Measurements from ENCODE around the gene LTB4R2. TPM values are rescaled to one million over a fixed set of nuclear protein-coding genes. Genes with fewer than 3 reads are reported as not detected.

Gene LTB4R2
- polyA plus RNA-seq, 2 of the 4 experiments (the other 2 are of a cell fraction): 5.8 to 8.6 TPM

DNA sequence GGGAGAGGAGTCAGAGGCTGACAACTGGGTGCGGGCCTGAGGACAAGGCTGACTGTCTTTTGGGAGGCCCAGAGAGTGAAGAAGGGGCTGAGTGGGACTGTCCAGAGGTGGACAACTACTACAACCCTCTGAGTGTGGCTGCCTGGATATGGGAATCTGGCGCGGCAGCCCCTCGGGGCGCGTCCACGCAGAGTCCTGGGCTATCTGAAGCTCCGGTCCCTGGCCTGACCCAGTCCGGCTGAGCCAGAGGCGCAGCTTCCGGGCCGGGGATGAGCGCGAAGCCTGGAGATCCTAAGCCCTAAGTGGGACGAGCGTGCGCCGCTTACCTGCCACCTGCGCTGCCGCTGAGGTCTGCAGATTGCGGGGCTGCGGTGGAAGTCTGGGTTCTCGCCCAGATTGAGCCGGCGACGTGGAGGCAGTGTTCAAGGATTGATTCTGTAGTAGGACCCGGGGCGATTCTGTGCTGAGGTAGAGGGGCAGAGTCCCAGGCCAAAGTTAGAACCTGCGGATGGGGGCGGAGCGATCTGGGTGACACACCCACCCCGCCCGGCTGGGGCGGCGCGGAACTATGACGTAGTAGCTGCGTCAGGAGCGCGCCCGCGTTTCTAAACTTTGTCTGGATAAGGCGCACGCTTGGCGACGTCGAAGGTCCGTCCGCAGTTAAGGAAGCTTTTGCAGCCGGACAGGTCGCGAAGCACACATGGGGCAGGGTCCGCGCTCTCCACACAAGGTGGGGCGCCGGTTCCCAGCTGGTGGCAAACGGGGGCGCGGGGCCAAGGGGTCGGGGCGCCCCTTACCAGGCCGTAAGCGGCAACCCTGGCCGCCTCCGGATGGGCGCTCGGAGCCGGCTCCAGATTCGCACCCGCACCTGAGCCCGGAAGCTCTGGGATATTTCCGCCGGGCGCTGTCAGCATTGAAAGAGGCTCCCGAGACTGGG, 10.4 kb upstream of the LTB4R2 start, which contains the start of the genes DHRS1 and NOP9 (continued):
- TF ChIP-seq NPAS2 (CRISPR knock-in tag; IDR thresholded peaks at IDR 0.05; ENCODE audit: borderline replicate concordance): no peak
- TF ChIP-seq, protein P1, sequence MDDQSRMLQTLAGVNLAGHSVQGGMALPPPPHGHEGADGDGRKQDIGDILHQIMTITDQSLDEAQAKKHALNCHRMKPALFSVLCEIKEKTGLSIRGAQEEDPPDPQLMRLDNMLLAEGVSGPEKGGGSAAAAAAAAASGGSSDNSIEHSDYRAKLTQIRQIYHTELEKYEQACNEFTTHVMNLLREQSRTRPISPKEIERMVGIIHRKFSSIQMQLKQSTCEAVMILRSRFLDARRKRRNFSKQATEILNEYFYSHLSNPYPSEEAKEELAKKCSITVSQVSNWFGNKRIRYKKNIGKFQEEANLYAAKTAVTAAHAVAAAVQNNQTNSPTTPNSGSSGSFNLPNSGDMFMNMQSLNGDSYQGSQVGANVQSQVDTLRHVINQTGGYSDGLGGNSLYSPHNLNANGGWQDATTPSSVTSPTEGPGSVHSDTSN (IDR thresholded peaks at IDR 0.05): no peak; the same call in 1 of the 2 replicates
- TF ChIP-seq POLR2A (IDR thresholded peaks at IDR 0.05; ENCODE audit: low read length): peak; percentile 61
- no peak for TF ChIP-seq RCOR1 (IDR thresholded peaks at IDR 0.05; ENCODE audit: low read depth, low read length)
- TF ChIP-seq SREBF2 (IDR thresholded peaks at IDR 0.05): no peak
- TF ChIP-seq JUN (IDR thresholded peaks at IDR 0.05): peak; percentile 45 to 74; a peak in 2 of 5 replicates
- no peak for TF ChIP-seq BHLHE40 (IDR thresholded peaks at IDR 0.05; ENCODE audit: low read depth, low read length)
- TF ChIP-seq RFX5 (IDR thresholded peaks at IDR 0.05): 0 out of 2 replicates have a peak, but pooled peaks have one; percentile 23
- no peak for TF ChIP-seq CHD2 (IDR thresholded peaks at IDR 0.05; ENCODE audit: low read length, partially characterized antibody)
- TF ChIP-seq NFE2L2 (conservative IDR thresholded peaks at IDR 0.05; ENCODE audit: low read length): no peak
- peak; percentile 78; the same call in 1 of the 2 replicates for TF ChIP-seq PHF8 (IDR thresholded peaks at IDR 0.05; ENCODE audit: borderline replicate concordance, low read depth)
- TF ChIP-seq, protein P2, sequence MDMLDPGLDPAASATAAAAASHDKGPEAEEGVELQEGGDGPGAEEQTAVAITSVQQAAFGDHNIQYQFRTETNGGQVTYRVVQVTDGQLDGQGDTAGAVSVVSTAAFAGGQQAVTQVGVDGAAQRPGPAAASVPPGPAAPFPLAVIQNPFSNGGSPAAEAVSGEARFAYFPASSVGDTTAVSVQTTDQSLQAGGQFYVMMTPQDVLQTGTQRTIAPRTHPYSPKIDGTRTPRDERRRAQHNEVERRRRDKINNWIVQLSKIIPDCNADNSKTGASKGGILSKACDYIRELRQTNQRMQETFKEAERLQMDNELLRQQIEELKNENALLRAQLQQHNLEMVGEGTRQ (IDR thresholded peaks at IDR 0.05): no peak
- TF ChIP-seq GATA3 (IDR thresholded peaks at IDR 0.05; ENCODE audit: borderline replicate concordance): no peak
- TF ChIP-seq CBX2 (IDR thresholded peaks at IDR 0.05; ENCODE audit: borderline replicate concordance, low read depth): no peak
- no peak for TF ChIP-seq RNF2 (IDR thresholded peaks at IDR 0.05; ENCODE audit: borderline replicate concordance, low read depth)
- no peak for TF ChIP-seq RARB (CRISPR knock-in tag; IDR thresholded peaks at IDR 0.05)
- TF ChIP-seq KDM5A (IDR thresholded peaks at IDR 0.05): peak; percentile 85
- TF ChIP-seq, protein P3, sequence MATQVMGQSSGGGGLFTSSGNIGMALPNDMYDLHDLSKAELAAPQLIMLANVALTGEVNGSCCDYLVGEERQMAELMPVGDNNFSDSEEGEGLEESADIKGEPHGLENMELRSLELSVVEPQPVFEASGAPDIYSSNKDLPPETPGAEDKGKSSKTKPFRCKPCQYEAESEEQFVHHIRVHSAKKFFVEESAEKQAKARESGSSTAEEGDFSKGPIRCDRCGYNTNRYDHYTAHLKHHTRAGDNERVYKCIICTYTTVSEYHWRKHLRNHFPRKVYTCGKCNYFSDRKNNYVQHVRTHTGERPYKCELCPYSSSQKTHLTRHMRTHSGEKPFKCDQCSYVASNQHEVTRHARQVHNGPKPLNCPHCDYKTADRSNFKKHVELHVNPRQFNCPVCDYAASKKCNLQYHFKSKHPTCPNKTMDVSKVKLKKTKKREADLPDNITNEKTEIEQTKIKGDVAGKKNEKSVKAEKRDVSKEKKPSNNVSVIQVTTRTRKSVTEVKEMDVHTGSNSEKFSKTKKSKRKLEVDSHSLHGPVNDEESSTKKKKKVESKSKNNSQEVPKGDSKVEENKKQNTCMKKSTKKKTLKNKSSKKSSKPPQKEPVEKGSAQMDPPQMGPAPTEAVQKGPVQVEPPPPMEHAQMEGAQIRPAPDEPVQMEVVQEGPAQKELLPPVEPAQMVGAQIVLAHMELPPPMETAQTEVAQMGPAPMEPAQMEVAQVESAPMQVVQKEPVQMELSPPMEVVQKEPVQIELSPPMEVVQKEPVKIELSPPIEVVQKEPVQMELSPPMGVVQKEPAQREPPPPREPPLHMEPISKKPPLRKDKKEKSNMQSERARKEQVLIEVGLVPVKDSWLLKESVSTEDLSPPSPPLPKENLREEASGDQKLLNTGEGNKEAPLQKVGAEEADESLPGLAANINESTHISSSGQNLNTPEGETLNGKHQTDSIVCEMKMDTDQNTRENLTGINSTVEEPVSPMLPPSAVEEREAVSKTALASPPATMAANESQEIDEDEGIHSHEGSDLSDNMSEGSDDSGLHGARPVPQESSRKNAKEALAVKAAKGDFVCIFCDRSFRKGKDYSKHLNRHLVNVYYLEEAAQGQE (IDR thresholded peaks at IDR 0.05): peak; percentile 36; the same call in 1 of the 2 replicates
- TF ChIP-seq, protein P4, sequence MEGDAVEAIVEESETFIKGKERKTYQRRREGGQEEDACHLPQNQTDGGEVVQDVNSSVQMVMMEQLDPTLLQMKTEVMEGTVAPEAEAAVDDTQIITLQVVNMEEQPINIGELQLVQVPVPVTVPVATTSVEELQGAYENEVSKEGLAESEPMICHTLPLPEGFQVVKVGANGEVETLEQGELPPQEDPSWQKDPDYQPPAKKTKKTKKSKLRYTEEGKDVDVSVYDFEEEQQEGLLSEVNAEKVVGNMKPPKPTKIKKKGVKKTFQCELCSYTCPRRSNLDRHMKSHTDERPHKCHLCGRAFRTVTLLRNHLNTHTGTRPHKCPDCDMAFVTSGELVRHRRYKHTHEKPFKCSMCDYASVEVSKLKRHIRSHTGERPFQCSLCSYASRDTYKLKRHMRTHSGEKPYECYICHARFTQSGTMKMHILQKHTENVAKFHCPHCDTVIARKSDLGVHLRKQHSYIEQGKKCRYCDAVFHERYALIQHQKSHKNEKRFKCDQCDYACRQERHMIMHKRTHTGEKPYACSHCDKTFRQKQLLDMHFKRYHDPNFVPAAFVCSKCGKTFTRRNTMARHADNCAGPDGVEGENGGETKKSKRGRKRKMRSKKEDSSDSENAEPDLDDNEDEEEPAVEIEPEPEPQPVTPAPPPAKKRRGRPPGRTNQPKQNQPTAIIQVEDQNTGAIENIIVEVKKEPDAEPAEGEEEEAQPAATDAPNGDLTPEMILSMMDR (IDR thresholded peaks at IDR 0.05): no peak
- TF ChIP-seq, protein P5, sequence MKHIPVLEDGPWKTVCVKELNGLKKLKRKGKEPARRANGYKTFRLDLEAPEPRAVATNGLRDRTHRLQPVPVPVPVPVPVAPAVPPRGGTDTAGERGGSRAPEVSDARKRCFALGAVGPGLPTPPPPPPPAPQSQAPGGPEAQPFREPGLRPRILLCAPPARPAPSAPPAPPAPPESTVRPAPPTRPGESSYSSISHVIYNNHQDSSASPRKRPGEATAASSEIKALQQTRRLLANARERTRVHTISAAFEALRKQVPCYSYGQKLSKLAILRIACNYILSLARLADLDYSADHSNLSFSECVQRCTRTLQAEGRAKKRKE (CRISPR knock-in tag; IDR thresholded peaks at IDR 0.05; ENCODE audit: low read depth): no peak
